ENCODE measurements around the gene HTR3B.

DNA sequence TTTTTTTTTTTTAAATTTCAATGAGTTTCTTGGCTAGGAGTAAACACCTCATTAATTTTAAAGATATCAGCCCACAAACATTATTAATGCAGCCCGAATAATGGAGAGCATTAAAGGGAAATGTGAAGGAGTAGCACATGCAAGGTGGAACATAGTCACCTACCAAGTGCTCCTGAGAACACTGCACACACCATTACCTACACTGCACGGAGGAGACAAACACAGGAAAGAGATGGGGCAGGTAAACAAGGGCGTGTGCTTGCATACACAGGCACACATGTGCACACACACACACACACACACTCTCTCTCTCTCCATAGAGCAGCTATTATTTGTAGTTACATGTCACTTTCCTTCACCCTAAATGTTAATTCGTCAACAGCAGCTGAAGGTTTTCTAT is 30.2 kb downstream of the HTR3B start:
- TF ChIP-seq POLR2AphosphoS5 (IDR thresholded peaks at IDR 0.05; ENCODE audit: low read depth, low read length) (no peak), SIN3A (IDR thresholded peaks at IDR 0.05; ENCODE audit: borderline replicate concordance, insufficient read depth, low read length) (no peak), TAF1 (IDR thresholded peaks at IDR 0.05; ENCODE audit: borderline replicate concordance, insufficient read depth, low read length) (no peak), FOXP2 (optimal IDR thresholded peaks at IDR 0.05; ENCODE audit: borderline replicate concordance, extremely low read depth, extremely low read length, insufficient read depth) (no peak)
- TF ChIP-seq, protein P1, sequence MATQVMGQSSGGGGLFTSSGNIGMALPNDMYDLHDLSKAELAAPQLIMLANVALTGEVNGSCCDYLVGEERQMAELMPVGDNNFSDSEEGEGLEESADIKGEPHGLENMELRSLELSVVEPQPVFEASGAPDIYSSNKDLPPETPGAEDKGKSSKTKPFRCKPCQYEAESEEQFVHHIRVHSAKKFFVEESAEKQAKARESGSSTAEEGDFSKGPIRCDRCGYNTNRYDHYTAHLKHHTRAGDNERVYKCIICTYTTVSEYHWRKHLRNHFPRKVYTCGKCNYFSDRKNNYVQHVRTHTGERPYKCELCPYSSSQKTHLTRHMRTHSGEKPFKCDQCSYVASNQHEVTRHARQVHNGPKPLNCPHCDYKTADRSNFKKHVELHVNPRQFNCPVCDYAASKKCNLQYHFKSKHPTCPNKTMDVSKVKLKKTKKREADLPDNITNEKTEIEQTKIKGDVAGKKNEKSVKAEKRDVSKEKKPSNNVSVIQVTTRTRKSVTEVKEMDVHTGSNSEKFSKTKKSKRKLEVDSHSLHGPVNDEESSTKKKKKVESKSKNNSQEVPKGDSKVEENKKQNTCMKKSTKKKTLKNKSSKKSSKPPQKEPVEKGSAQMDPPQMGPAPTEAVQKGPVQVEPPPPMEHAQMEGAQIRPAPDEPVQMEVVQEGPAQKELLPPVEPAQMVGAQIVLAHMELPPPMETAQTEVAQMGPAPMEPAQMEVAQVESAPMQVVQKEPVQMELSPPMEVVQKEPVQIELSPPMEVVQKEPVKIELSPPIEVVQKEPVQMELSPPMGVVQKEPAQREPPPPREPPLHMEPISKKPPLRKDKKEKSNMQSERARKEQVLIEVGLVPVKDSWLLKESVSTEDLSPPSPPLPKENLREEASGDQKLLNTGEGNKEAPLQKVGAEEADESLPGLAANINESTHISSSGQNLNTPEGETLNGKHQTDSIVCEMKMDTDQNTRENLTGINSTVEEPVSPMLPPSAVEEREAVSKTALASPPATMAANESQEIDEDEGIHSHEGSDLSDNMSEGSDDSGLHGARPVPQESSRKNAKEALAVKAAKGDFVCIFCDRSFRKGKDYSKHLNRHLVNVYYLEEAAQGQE (IDR thresholded peaks at IDR 0.05; ENCODE audit: insufficient read depth in 1 of 2, low read depth in 2 of 2, low read length in 2 of 2): no peak
